Activated CD8-positive, alpha-beta T cell treated with anti-CD3 and anti-CD28 coated beads for 36 hours (primary cell): ENCODE data around the gene AICDA. TPM values are rescaled to one million over a fixed set of nuclear protein-coding genes. Genes with fewer than 3 reads are reported as not detected.

Experiments used
- ATAC-seq: fragments of 200-7000 bp; cut with Tn5 transposase; one replicate; pipeline ENCODE4 v1.10.0; 2021; ENCODE audit warnings: mild to moderate bottlenecking, moderate library complexity
- CTCF ChIA-PET: fragments of 350-600 bp; sonication (Branson Sonifier 250); formaldehyde crosslinking; loops from one replicate; lab custom pipeline; 2021; ENCODE audit warnings: antibody characterized with exemption; lab: Charles Lee
- POLR2A ChIA-PET: fragments of 350-600 bp; sonication (Branson Sonifier 250); formaldehyde crosslinking; loops from one replicate; lab custom pipeline; 2021; ENCODE audit warnings: antibody characterized with exemption; lab: Charles Lee
- DNase-seq: peaks from one replicate; pipeline ENCODE4 v3.0.0-alpha.2; 2020
- H3K27ac Mint-ChIP-seq: one replicate; pipeline ENCODE4 v1.8.0; 2021; ENCODE audit warnings: mild to moderate bottlenecking, mixed read lengths
- H3K27me3 Mint-ChIP-seq: one replicate; pipeline ENCODE4 v1.8.0; 2021; ENCODE audit warnings: mixed read lengths
- H3K36me3 Mint-ChIP-seq: one replicate; pipeline ENCODE4 v1.8.0; 2021; ENCODE audit warnings: low read depth, mixed read lengths
- H3K4me1 Mint-ChIP-seq: one replicate; pipeline ENCODE4 v1.8.0; 2021; ENCODE audit warnings: low read depth, mixed read lengths
- H3K4me3 Mint-ChIP-seq: one replicate; pipeline ENCODE4 v1.8.0; 2021; ENCODE audit warnings: mild to moderate bottlenecking, moderate library complexity, mixed read lengths
- H3K9me3 Mint-ChIP-seq: one replicate; pipeline ENCODE4 v1.8.0; 2021; ENCODE audit warnings: mixed read lengths
- intact Hi-C: fragments of 100-400 bp; cut with micrococcal nuclease; formaldehyde crosslinking; loops from one replicate; pipeline ENCODE4 v1.10.0; 2022
- total RNA-seq, 2 experiments: library from RNA; stranded (reverse); gene quantifications; one replicate each; pipeline ENCODE4 v1.2.3, GENCODE V29; 2021
- TF ChIP-seq, protein P1 (sequence below): fragments of 200-600 bp; IDR thresholded peaks from one replicate; pipeline ENCODE4 v1.8.0; 2022; ENCODE audit warnings: antibody characterized with exemption, mild to moderate bottlenecking

The AICDA gene
- total RNA-seq, 2 experiments from 2014 or later: not detected

DNA sequence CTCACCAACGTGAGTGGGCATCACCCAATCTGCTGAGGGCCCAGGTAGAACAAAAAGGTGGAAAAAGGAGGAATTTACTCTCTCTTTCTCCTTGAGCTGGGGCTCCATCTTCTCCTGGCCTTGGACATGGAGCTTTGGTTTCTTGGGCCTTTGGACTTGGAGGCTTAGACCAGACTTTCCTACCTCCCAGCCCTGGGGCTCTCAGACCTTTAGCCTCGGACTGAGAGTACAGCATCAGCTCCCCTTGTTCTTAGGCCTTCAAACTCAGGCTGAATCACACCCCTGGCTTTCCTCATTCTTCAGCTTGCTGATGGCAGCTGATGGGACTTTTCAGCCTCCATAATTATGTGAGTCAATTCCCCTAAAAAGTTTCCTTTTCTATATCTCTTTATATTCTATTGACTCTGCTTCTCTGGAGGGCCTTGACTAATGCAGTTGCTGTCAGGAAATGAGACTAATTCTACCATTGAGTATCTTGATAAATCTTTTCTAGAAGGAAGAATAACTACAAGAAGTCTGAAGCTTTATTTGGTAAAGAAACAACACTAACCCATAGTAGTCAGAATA lies 56.0 kb downstream of the AICDA start:
- Mint-ChIP-seq H3K4me3 (no peak overlapping the region), H3K36me3 (no peaks in the 10 kb centered on the region), H3K9me3 (no peaks in the 10 kb centered on the region), H3K4me1 (no peaks in the 10 kb centered on the region), H3K27me3 (no peaks in the 10 kb centered on the region), H3K27ac (no peak overlapping the region)
- TF ChIP-seq, protein P1, sequence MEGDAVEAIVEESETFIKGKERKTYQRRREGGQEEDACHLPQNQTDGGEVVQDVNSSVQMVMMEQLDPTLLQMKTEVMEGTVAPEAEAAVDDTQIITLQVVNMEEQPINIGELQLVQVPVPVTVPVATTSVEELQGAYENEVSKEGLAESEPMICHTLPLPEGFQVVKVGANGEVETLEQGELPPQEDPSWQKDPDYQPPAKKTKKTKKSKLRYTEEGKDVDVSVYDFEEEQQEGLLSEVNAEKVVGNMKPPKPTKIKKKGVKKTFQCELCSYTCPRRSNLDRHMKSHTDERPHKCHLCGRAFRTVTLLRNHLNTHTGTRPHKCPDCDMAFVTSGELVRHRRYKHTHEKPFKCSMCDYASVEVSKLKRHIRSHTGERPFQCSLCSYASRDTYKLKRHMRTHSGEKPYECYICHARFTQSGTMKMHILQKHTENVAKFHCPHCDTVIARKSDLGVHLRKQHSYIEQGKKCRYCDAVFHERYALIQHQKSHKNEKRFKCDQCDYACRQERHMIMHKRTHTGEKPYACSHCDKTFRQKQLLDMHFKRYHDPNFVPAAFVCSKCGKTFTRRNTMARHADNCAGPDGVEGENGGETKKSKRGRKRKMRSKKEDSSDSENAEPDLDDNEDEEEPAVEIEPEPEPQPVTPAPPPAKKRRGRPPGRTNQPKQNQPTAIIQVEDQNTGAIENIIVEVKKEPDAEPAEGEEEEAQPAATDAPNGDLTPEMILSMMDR: no peak
- POLR2A ChIA-PET: interaction anchor here (0.6 kb wide), 1 partner anchor 229 kb away, joined by 3 read pairs; no protein-coding TSS in a partner anchor
- CTCF ChIA-PET: interaction anchor here (0.6 to 2.2 kb wide), 2 partner anchors 12 to 100 kb away, joined by 3 to 21 read pairs; no protein-coding TSS in a partner anchor
- ATAC-seq (no peak), DNase-seq (no peak)
- intact Hi-C loops: no loop called here

DNA sequence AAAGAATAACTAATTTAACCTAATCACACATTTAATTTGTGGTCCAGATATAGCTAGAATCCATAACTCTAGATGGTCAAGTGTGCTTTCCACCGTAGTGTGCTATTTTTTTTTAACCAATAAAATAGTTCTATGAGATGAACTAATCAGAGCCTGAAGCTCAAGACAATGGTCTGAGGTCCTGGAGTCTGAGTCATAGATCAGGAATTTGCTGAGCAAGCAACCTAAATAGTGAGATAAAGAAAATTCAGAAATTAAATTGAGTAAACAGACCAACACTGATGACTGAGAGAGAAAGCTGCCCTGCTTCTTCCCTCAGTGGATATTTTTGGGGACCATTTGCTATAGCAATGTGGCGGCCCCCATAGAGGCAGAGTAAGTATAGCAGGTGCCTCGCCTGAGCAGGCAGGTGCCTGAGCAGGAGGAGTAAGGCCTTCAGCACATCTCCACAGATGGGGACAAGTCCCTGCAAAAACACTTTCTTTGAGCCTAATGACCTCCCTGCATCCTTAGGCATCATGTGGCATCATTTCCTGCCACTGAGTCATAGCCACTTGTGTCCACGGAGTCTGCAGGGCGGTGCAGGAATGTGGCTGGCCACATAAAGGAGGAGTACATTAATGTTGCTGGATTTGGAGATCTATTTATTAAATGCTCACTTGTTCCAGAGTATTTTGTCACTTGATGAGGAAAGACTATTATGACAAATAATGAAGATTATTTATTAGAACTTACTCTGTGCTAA lies 58.0 kb downstream of the AICDA start:
- no peak overlapping the region for H3K4me3 Mint-ChIP-seq
- no peaks in the 10 kb centered on the region for H3K36me3 Mint-ChIP-seq
- no peak for DNase-seq
- intact Hi-C loops: no loop called here
- no peak for ATAC-seq
- no peak overlapping the region for H3K27ac Mint-ChIP-seq
- H3K4me1 Mint-ChIP-seq: no peaks in the 10 kb centered on the region
- TF ChIP-seq, protein P1: no peak
- no peaks in the 10 kb centered on the region for H3K27me3 Mint-ChIP-seq
- POLR2A ChIA-PET: interaction anchor here (0.6 kb wide), 1 partner anchor 815 kb away, joined by 3 read pairs; no protein-coding TSS in a partner anchor
- CTCF ChIA-PET: interaction anchor here (3.6 kb wide), 1 partner anchor 10 kb away, joined by 22 read pairs; no protein-coding TSS in a partner anchor
- no peaks in the 10 kb centered on the region for H3K9me3 Mint-ChIP-seq

DNA sequence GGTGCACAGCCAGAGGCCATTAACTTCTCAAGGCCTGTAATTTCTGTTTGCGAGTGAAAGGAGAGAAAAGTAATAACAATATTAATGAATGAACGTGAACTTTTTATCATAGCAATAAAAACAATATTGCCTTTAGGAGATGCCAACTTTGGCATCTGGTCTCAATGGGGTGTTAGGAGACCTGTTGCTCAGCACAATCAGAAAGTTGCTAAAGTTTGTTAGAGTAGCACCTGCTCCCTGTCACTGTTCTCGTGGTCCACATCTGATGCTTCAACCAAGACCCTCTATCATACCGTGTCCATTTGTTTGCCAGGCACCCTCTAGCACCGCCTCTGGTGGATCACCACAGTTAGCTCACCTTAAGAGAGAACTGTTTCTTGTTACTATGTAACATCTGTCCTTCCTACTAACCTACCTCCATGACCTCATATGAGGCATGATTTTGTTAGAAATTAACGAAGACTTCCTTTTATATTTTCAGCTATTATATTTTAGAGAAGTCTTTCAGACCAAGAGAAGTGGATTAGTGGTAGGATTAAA lies 59.5 kb downstream of the AICDA start:
- TF ChIP-seq, protein P1: no peak
- ChIA-PET POLR2A (no interaction called here), CTCF (interaction anchor here (3.6 kb wide), 1 partner anchor 9 kb away, joined by 22 read pairs; no protein-coding TSS in a partner anchor)
- Mint-ChIP-seq H3K9me3 (no peaks in the 10 kb centered on the region), H3K27me3 (peaks cover 1% of the 10 kb centered on the region), H3K36me3 (no peaks in the 10 kb centered on the region), H3K27ac (no peak overlapping the region), H3K4me1 (no peaks in the 10 kb centered on the region), H3K4me3 (no peak overlapping the region)
- DNase-seq: no peak
- ATAC-seq: no peak
- intact Hi-C loops: no loop called here

Other genes with a start within 250 kb of the AICDA start
- not detected for gene CLEC6A, start 156.9 kb downstream of the AICDA start, total RNA-seq
- not detected for gene CLEC4D, start 99.4 kb downstream of the AICDA start, total RNA-seq
- gene CLEC4E, start 72.0 kb downstream of the AICDA start, total RNA-seq: not detected
- not detected for gene MFAP5, start 50.0 kb upstream of the AICDA start, total RNA-seq
- 1 to 10 TPM; 7.7 to 8.6 TPM for gene RIMKLB, start 85.1 kb upstream of the AICDA start, total RNA-seq
- not detected for gene A2ML1, start 209.8 kb upstream of the AICDA start, total RNA-seq